ENCODE data around the gene FES.

DNA sequence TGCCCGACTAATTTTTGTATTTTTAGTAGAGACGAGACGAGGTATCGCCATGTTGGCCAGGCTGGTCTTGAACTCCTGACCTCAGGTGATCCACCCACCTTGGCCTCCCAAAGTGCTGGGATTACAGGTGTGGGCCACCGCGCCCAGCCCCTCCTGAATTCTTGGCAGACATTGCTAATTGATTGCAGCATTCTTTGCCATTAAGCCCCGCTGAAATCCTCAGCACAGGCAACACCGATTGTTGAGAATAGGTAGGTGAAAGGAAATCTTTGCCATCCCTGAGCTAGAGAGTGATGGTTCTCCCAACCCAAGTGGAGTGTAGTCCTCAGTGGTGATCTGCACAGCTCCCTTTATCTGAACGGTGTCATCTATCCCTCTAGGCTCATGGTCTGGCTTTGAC lies 20.4 kb downstream of the FES start:
- TF ChIP-seq, protein P1, sequence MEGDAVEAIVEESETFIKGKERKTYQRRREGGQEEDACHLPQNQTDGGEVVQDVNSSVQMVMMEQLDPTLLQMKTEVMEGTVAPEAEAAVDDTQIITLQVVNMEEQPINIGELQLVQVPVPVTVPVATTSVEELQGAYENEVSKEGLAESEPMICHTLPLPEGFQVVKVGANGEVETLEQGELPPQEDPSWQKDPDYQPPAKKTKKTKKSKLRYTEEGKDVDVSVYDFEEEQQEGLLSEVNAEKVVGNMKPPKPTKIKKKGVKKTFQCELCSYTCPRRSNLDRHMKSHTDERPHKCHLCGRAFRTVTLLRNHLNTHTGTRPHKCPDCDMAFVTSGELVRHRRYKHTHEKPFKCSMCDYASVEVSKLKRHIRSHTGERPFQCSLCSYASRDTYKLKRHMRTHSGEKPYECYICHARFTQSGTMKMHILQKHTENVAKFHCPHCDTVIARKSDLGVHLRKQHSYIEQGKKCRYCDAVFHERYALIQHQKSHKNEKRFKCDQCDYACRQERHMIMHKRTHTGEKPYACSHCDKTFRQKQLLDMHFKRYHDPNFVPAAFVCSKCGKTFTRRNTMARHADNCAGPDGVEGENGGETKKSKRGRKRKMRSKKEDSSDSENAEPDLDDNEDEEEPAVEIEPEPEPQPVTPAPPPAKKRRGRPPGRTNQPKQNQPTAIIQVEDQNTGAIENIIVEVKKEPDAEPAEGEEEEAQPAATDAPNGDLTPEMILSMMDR (conservative IDR thresholded peaks at IDR 0.05 in 1 of 2, IDR thresholded peaks at IDR 0.05 in 1 of 2; ENCODE audit: low read depth in 1 of 2, low read length in 2 of 2): no peak
- TF ChIP-seq EZH2 (IDR thresholded peaks at IDR 0.05; ENCODE audit: low read length, missing control alignments): no peak
